HG03432 (cell line): ENCODE results near the gene SNCB.

Source experiments
- ATAC-seq: cut with Tn5 transposase; IDR thresholded peaks from one replicate; pipeline ENCODE4 v1.9.1; 2021; ENCODE audit warnings: mild to moderate bottlenecking, moderate library complexity; ENCODE audit not compliant: unreplicated experiment

Gene SNCB

GRCh38 chr5:176625966-176626875 is 4.1 kb downstream of the SNCB start:
- ATAC-seq = no peak

DNA sequence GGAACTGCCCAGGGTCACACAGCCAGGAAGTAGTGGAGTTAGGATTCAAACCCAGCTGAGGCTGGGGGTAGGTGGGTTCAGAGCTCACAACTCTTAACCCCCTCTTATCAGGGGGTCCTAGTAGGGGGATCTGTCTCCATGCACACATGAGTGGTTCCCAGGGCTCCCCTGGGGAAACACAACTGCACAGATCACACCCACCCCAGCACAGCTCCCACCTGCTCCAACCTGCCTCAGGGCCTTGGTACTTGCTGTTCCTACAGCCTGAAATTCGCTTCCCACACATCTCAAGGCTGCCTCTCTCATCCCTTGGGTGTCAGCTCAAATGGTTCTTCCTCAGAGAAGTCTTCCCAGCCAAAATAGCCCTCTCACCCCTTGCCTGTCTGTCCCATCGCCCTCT is 4.8 kb downstream of the SNCB start:
- ATAC-seq = no peak

DNA sequence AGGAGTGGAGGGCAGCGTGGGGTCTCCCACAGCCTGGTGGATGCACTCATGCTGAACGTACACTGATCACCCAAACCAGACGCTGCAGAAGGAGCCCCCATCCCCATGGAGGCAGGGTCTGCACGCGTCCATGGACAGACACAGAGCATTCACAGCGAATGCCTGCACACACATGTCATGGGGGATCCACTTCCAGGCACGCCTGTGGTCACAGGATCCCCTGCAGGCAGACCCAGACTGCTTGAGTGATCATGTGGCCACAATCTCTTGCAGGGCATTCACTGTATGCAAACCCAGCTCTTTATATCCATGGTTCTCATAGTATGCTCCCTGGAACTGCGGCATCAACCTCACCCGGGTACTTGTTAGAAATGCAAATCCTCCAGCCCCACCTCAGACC is 5.4 kb downstream of the SNCB start:
- no peak for ATAC-seq

GRCh38 chr5:176624142-176624541 is 6.2 kb downstream of the SNCB start:
- no peak for ATAC-seq

- no peak for ATAC-seq
Observed at GRCh38 chr5:176621661-176622079, 8.7 kb downstream of the SNCB start.

- ATAC-seq = no peak
Observed at GRCh38 chr5:176620333-176620981, 9.9 kb downstream of the SNCB start.

- ATAC-seq = no peak
Observed at GRCh38 chr5:176619569-176620332, 10.6 kb downstream of the SNCB start.

DNA sequence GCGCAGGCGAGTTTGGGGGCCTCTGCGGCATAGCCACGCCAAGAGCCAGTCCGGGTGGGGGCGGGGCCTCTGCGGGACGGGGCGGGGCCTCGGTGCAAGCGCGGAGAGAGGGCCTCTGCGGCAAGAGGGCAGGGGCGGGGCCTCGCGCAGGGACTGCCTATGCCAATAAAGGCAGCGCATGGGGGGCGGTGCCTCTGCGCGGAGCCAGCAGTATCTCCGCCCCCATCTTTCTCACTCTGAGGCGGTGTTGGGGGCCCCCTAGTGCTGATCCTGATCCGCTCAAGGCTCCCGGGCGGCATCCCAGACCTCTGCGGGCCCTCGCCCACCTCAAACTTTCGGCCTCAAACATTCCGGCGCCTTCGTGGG is 11.1 kb downstream of the SNCB start:
- peak; percentile 89 for ATAC-seq

- no peak for ATAC-seq
Observed at GRCh38 chr5:176618783-176619182, 11.6 kb downstream of the SNCB start.

- ATAC-seq = no peak
Observed at GRCh38 chr5:176616511-176616910, 13.8 kb downstream of the SNCB start.

DNA sequence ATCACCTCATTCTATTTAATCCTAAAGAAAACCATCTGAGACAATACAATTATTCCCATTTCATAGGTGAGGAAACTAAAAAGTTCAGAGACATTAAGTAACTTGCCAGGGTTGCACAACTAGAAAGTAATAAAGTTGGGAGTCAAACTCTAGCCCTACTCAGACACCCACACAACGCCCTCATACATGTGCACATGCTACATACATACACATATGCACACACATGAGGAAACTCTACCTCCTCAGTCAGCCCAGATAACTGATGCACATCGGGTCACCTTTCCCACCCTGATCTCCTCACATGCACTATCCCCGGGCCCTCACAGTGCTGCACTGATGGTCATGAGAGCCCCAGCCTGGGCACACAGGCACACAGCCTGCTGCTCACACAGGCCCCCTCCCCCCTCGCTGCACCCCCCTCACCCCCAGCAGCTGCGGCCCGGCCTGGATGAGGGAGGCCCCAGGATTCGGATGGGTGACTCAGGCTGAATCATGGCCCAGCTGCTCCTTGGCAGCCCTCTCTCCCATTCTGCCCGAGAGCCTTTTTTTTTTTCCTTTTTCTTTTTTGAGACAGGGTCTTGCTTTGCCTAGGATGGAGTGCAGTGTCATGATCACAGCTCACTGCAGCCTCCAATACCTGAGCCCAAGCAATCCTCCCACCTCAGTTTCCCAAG is 15.4 kb downstream of the SNCB start:
- ATAC-seq = no peak

GRCh38 chr5:176612855-176613254 is 17.5 kb downstream of the SNCB start:
- no peak for ATAC-seq

DNA sequence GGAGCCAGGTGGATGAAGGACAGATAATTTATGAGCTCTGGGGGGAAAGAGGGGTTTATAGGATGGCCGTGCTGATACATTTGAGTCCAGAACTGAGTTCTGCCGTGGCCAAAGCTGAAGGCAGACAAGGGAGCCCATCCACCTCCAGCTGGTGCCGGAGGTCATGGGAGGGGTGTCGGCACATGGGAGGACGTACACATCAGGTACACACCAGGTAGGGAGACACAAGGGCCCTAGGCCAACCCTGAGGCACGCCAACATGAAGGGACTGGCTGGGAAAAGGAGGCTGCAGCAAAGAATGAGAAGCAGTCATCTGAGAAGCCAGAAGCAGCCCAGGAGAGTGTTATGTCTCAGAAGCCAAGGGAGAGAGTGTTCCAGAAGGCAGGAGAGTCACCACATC is 18.3 kb downstream of the SNCB start:
- ATAC-seq = no peak

DNA sequence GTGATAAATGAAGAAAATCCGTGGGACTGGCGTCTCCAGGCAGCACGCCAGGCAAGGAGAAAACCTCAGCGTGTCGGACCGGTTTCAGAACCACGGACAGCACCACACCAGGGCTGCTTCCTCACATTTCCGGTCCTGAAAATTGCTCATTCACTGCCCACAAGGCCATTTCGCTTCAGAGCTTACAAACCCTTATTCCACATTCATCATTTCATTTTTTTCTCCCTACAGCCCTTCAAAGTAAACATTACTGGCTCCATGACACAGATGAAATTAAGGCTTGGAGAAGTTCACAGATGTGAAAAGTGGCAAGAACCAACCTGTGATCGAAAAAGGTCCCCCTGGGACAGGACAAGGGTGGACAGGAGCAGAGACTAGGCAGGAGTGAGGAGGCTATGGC is 18.9 kb downstream of the SNCB start:
- no peak for ATAC-seq

- peak; percentile 19 for ATAC-seq
Observed at GRCh38 chr5:176610435-176610773, 19.9 kb downstream of the SNCB start.

GRCh38 chr5:176609724-176610434 is 20.5 kb downstream of the SNCB start, which contains the start of gene GPRIN1:
Gene GPRIN1 (minus strand): TSS chr5:176610156. CDS start chr5:176599834, 10,322 bp downstream.
- ATAC-seq = peak; percentile 78

DNA sequence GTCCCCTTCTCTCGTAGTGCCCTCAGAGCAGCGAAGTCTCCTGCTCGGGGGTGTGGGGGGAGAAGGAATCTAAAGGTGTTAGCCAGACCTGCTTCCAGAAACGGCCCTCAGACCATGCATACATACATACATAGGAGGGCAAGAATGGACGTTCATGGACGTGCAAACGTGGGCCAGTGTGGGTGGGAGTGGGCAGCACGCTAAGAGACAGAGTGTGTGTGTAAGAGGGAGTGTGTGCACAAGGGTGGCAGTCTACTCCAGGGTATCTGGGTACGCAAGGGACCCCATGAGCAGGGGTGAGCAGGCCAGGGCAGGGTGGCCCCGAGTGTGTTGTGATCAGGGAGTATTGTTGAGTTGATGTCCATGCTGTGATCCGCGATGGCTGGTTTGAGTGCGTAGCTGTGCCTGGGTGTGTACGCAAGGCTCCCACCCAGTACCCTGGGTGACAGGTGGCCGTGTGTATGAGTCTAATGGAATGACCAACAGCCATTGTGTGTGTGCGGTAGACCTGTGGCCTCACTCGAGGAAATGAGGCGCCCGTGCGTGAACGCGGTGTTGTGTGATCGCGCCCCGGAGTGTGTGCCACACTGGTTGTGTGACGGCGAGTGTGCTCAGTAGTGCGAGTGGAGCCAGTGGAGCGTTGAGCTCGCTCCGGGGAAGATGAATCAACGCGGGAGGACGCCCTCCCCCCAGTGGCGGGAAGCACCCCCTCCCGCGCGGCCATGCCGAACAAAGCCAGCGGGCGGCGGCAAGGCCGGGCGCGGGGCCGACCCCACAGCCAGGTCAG is 21.2 kb downstream of the SNCB start:
- peak; percentile 34 for ATAC-seq

DNA sequence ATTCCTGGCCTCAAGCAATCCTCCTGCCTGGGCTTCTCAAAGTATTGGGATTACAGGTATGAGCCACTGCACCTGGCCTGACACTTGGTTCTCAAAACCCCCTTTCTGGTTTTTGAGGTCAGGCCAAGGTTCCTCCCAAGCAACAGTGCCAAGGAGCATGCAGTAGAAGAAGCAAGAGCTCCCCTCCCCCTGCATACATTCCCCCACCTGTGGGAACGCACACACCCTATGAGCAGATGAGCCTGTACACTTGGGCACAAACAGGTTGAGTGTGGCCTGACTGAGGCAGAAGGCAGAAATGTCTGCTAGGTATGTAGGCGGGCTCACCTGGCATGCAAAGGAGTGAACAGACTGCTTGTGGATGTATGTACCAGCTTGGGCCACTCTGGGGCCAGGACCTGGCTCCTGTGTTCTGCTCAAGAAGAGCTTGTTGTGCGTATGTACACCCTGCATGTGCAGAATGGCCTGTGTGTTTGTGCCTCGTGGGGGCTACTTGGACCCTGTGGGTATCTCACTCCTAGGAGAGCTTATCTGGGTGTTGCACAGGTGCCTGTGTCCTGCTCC is 22.1 kb downstream of the SNCB start:
- no peak for ATAC-seq

- no peak for ATAC-seq
Observed at GRCh38 chr5:176606875-176607274, 23.5 kb downstream of the SNCB start.
